Stimulated activated CD8-positive, alpha-beta memory T cell treated with anti-CD3 and anti-CD28 coated beads, Interleukin-7, amount 100 ng/mL, for 4 hours (primary cell): Measurements from ENCODE around the gene SNX19.
"Not testable (repeated sequence)": the region's sequence is repeated elsewhere in the genome, so short reads cannot be mapped to it uniquely, and the experiment has no call there.

Experiments used
- DNase-seq, 2 donors: peaks; one replicate each; pipeline ENCODE4 v3.0.0-alpha.2; 2020; ENCODE audit warnings: low read depth in 2 of 2

Gene SNX19

GRCh38 chr11:130916238-130916855 is at the start of gene SNX19:
SNX19 (minus strand) TSS chr11:130916479; CDS start chr11:130915939, 540 bp downstream.
- DNase-seq = peak; percentile 73 to 85

GRCh38 chr11:130964058-130964792 is 47.9 kb upstream of the SNX19 start:
- no peak for DNase-seq

GRCh38 chr11:130947889-130948288 is 31.6 kb upstream of the SNX19 start:
- DNase-seq = no peak

- no peak for DNase-seq
Measured at GRCh38 chr11:130947481-130947880, 31.2 kb upstream of the SNX19 start.

- no peak for DNase-seq
Measured at GRCh38 chr11:130947058-130947457, 30.8 kb upstream of the SNX19 start.

- no peak for DNase-seq
Measured at GRCh38 chr11:130945896-130946295, 29.6 kb upstream of the SNX19 start.

- no peak for DNase-seq
Measured at GRCh38 chr11:130940706-130941105, 24.4 kb upstream of the SNX19 start.

GRCh38 chr11:130937051-130937450 is 20.8 kb upstream of the SNX19 start:
- DNase-seq = no peak

GRCh38 chr11:130932086-130932712 is 15.9 kb upstream of the SNX19 start:
- no peak for DNase-seq

- DNase-seq = no peak
Measured at GRCh38 chr11:130924750-130925149, 8.5 kb upstream of the SNX19 start.

GRCh38 chr11:130920612-130921011 is 4.3 kb upstream of the SNX19 start:
- DNase-seq = not testable (repeated sequence)

- DNase-seq = no peak
Measured at GRCh38 chr11:130918081-130918480, 1.8 kb upstream of the SNX19 start.

- DNase-seq = no peak
Measured at GRCh38 chr11:130916910-130917309, 631 bp upstream of the SNX19 start.

GRCh38 chr11:130915603-130916237 is 559 bp downstream of the SNX19 start:
- DNase-seq = no peak

- DNase-seq = no peak
Measured at GRCh38 chr11:130913268-130913667, 3.0 kb downstream of the SNX19 start.

GRCh38 chr11:130912552-130912951 is 3.7 kb downstream of the SNX19 start:
- no peak for DNase-seq

GRCh38 chr11:130911306-130911705 is 5.0 kb downstream of the SNX19 start:
- DNase-seq = no peak

- no peak for DNase-seq
Measured at GRCh38 chr11:130909650-130910049, 6.6 kb downstream of the SNX19 start.

GRCh38 chr11:130908770-130909625 is 7.3 kb downstream of the SNX19 start:
- no peak for DNase-seq

GRCh38 chr11:130908061-130908460 is 8.2 kb downstream of the SNX19 start:
- no peak for DNase-seq

- no peak for DNase-seq
Measured at GRCh38 chr11:130907229-130907628, 9.1 kb downstream of the SNX19 start.

- DNase-seq = no peak
Measured at GRCh38 chr11:130906616-130907015, 9.7 kb downstream of the SNX19 start.
